GM12872 (cell line): ENCODE data around the gene MBD3.

Experiments
- TF ChIP-seq, protein P1 (sequence below): IDR thresholded peaks from 3 replicates; pipeline ENCODE4 v1.5.1; 2011; ENCODE audit warnings: low read depth, mild to moderate bottlenecking, low read length, moderate library complexity; ENCODE audit not compliant: insufficient read depth

Gene MBD3, protein sequence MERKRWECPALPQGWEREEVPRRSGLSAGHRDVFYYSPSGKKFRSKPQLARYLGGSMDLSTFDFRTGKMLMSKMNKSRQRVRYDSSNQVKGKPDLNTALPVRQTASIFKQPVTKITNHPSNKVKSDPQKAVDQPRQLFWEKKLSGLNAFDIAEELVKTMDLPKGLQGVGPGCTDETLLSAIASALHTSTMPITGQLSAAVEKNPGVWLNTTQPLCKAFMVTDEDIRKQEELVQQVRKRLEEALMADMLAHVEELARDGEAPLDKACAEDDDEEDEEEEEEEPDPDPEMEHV

DNA sequence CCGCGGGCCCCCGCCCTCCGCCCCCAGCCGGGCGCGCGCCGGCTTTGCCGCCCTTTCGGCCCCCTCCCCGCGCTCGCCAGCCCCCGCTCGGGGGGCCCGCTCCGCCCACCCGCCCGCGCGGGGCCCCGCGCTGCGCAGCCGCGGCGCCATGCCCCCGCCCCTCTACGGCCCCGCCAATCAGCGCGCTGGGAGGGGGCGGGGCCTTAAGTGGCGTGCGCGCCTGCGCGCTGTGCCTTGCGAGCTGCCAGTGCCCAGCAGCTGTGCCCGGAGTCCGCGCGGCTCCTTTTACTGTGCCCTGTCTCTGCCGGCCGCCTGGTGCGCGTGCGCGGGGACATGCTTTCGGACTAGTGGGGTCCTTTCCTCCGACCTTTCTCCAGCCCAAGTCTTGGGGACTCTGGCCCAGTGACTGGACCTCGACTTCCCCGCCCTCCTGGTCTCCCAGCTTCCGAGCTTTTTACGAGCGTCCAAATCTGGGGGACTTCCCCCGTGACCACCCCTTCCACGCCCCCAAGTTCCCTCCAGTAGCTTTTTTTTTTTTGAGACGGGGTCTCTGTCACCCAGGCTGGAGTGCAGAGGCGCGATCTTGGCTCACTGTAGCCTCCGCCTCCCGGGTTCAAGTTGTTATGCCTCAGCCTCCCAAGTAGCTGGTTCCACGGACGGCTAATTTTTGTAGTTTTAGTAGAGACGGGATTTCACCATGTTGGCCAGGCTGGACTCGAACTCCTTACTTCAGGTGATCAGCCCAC is at the start of gene MBD3:
Gene MBD3, minus strand, starts transcription at position 111 of the 746 bp plus-strand sequence. CDS start 234 bp downstream, outside the sequence.
- TF ChIP-seq, protein P1, sequence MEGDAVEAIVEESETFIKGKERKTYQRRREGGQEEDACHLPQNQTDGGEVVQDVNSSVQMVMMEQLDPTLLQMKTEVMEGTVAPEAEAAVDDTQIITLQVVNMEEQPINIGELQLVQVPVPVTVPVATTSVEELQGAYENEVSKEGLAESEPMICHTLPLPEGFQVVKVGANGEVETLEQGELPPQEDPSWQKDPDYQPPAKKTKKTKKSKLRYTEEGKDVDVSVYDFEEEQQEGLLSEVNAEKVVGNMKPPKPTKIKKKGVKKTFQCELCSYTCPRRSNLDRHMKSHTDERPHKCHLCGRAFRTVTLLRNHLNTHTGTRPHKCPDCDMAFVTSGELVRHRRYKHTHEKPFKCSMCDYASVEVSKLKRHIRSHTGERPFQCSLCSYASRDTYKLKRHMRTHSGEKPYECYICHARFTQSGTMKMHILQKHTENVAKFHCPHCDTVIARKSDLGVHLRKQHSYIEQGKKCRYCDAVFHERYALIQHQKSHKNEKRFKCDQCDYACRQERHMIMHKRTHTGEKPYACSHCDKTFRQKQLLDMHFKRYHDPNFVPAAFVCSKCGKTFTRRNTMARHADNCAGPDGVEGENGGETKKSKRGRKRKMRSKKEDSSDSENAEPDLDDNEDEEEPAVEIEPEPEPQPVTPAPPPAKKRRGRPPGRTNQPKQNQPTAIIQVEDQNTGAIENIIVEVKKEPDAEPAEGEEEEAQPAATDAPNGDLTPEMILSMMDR: no peak

DNA sequence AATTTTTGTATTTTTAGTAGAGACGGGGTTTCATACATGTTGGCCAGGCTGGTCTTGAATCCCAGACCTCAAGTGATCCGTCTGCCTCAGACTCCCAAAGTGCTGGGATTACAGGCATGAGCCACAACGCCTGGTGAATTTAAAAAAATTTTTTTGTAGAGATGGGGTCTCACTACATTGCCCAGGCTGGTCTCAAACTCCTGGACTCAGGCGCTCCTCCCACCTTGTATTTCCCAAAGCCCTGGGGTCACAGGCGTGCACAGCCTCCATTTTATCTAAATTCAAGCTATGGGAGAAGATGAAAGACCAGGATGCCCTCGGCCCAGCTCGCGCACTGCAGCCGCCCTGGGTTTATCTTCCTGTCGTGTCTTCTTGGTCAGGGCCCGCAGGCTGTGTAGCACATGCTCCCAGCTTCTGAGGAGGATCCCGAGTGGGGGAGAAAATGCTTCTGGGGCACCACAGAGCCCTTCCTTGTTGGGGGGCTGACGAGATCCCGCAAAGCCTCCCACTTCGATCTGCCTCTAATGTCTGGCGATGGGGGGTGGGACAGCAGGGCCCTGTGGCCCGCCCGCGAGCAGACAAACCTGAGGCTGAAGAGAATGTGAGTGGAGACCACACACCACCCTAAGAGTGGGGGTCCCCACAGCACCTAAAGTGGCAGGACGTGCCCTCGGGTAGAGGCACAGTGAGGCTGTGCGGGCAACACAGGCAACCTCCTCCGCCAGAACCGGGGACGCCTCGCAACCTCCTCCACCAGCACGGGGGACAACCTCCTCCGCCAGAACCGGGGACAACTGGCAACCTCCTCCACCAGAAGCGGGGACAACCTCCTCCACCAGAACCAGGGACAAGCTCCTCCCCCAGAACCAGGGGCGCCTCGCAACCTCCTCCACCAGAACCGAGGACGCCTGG is 43.9 kb upstream of the MBD3 start:
- TF ChIP-seq, protein P1: no peak

DNA sequence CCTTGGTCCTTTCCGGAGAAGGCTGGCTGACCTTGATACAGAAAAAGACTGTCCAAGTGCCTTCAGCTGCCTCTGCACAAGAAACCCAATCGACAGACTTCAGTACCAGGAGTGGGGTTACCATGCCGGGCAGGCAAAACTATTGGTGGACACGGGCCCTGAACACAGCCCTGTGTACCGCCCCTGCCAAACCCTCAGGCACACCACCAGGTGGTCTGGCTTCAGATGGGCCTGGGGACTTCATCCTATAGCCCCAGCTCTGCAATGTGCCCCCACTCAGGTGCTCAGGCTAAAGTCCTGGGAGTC is 42.2 kb upstream of the MBD3 start:
- TF ChIP-seq, protein P1: no peak

DNA sequence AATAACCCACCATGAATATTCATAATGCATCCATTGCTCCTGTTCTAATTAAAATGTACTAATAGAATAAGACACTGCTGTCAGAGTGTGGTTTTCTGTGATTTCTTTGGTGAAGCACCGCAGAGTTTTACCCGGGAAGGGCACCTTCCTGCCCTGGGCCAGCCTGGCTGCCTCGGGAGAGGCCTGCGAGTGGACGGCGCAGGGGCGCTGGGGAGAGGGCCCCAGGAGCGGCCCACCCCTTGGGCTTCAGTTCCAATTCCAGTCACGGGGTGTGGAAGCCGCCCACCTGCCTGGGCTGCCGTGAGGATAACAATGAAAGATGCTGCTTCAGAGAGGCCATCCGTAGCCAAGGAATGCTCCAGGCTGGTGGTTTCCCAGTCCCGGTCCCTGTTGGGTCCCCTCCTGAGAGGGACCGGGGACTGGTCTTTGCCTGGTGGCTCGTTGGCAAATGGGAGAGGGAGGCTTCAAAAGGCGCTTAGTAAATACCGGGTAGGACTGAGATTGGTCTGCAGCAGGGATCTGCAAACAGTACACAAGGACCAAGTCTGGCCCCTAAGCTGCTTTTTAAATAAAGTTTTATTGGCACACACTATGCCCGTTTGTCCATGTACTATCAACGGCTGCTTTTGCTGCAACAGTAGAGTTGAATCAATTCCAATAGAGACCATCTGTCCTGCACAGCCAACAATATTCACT is 41.7 kb upstream of the MBD3 start:
- TF ChIP-seq, protein P1: no peak

DNA sequence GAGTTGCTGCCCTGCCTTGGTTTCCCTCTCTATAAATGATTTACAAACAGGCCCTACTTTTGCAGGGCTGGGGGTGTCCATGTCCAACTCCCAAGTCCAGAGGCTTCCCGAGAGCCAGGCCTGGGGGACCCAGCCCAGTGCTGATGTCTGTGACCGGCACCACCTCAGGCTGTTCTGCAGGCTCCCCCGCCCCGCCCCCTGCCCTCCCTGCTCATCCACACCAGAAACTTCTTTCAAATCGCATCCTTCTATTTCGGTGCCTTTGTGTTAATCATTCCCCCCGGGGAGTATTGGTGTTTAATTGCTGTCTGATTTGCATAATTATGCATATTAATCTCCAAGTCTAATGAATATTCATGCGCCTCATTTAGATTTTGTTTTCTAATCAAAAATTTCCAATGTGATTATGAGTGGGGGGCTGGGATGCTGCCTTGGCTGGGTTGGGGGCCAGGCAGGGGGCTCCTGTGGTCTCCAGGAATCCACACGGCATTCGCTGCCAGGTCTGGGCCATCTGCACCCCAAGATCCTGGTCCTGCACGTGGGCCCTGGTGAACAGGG is 40.7 kb upstream of the MBD3 start:
- TF ChIP-seq, protein P1: no peak

DNA sequence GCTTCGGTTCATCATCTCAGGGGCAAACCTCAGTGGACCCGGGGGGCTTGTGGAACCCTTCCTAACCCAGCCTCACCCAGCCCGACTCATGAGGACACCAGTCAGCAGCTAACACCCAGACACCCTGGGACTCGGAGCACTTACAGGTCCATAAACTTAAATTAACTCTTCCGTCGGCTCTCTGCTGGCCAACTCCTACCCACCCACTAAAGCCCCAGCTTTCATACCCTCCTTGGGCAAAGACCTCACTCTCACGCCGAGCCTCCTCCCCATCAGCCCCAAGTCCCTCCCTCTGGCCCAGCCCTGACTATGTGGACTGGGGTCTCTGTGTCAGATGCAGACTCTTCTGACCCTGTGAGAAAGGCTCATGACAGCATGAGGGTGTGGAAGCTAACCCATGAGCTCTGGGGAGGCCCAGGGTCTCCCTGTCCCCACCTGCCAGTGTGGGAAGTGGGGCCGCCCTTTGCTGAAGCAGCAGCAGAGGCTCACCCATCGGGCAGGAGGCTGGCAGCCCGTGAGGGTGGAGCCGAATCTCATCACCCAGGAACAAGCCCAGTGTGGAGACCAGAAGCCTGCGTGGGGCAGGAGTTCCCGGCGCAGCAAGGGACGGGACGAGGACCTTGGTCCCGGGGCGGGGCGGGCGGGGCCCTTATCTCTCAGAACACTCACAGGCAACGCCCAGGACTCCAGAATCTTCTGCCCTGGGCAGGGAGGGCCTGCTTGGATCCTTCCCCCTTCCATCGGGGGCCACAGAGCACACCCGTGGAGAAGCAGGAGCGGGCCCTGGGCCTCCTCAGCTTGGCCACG is 40.0 kb upstream of the MBD3 start:
- TF ChIP-seq, protein P1: no peak
